Jurkat, Clone E6-1 (cell line): ENCODE measurements around the gene RAB11FIP4.

Source experiments
- DNase-seq: peaks from one replicate; pipeline ENCODE4 v3.0.0-alpha.2; 2011; ENCODE audit warnings: low read depth, low spot score
- H3K4me3 ChIP-seq: 2 replicates; pipeline ENCODE4 v1.5.1; 2011; ENCODE audit warnings: mild to moderate bottlenecking, low read length, control low read depth, moderate library complexity

Gene RAB11FIP4

DNA sequence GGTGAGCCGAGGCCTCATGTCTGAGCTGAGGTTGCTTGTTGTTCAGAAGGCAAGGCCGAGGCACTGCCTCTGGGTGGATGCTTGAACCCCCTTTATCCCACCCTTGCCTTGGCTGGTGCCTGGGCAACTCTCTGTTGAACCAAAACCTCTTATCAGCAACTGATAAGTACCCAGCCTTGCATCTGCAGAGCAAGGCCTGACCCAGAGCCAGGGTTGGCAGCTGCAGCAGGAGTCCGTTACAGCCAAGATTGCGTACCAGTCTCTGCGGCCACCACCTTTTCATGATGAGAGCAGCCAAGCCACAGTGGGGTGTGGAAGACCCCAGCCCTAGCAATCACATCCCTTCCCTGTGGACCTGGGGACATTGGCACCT lies 118.3 kb downstream of the RAB11FIP4 start:
- no peak for DNase-seq
- H3K4me3 ChIP-seq: no peak overlapping the region

DNA sequence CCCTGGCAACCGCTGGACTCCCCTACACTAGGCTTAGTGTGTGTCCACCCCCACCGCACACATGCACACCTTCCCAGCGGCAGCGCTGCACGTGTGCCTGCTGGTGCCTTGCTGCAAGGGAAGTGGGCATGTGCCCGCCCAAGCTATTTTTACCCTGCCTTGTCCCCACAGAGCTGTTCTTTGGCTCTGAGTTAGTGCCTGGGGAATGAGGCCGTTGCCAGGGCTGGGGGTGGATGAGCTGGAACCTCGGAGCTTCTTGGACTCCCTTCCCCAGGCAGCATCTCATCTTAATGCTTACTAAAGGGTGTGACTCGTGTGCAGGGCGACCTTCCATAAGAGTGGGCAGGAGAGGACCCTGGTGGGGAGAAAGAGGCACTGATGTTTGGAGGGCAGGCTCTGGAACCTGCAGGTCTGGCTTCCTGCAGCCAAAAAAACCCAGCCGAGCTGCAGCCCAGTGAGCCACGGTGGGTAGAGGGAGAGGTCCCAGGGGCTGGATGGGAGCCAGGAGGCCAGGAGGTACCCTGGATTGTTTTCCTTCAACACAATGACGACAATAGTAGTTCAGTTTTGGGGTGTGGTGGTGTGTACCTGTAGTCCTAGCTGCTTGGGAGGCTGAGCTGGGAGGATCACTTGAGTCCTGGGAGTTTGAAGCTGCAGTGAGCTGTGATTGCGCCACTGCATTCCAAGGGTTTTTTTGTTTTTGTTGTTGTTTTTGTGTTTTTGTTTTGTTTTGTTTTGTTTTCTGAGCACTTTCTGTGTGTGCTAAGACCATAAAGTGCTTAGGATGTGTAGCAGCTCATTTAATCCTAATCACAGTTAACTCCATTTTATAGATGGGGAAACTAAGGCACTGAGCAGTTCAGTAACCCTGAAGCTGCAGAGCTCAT lies 119.1 kb downstream of the RAB11FIP4 start:
- no peak overlapping the region for H3K4me3 ChIP-seq
- no peak for DNase-seq

DNA sequence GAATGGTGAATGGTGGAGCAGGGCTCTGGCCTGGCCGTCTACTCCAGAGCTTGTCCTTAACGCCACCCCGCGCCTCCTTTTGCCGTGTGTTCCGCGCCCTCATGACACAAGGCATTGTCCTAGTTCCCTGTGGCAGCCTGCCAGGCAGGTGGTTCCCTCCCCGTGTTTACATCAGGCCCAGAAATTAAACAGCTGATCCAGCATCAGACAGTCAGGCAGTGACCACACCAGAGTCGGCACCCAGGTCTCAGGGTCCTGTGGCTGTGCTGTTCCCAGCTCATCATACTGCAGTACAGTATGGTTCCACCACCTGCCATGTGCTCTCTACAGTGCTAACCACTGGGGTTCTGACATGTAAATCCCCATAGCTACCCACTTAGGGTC lies 119.7 kb downstream of the RAB11FIP4 start:
- DNase-seq: no peak

DNA sequence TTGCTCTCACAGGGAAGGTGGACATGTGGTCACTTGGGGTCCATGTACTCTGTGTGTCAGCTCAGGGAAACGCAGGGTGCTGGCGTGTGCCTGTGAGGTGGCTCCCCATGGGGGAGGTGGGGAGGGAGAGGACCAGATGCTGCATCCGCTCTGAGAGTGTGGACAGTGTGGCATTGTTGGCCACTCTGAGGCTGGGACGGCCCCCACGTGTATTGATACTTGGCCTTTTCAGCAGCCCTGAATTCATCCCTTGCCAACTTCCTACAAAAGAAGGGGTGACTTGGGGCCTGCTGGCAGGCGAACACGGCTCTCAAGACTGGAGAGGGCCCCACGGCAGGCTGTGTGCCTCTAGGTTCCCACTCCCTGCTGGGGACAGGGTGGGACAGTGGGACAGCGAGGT lies 120.1 kb downstream of the RAB11FIP4 start:
- no peak overlapping the region for H3K4me3 ChIP-seq
- no peak for DNase-seq

More for the DNA sequence above, 119.7 kb downstream of the RAB11FIP4 start:
- no peak overlapping the region for H3K4me3 ChIP-seq

DNA sequence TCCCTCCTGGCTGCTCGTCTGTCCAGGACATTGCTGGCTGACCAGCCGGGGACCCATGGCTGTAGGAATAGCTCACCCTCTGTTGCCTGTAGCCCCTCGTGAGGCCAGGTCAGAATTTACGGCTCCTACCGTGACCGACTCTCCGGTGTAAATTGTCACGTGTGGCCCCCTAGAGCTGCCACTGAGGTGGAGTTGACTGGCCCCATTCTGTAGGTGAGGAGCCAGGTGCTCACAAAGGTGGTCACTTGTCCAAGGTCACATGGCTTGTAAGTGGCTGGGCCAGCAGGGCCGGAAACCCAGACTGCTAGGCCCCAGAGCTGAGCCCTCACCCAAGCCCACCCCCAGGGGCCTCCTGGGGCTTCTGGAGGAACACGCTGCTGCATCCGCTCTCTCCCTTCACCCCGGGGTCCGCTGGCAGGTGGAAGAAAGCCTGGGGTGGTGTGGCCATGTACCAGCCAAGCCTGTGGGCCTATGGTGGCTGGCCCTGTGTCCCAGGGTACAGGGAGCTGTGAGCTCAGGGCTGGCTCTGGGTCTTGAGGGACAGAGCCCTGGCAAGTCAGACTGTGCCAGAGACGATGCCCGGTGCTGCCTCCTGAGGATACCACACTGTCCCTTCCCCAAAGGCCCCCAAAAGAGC lies 120.7 kb downstream of the RAB11FIP4 start:
- H3K4me3 ChIP-seq: no peak overlapping the region

DNA sequence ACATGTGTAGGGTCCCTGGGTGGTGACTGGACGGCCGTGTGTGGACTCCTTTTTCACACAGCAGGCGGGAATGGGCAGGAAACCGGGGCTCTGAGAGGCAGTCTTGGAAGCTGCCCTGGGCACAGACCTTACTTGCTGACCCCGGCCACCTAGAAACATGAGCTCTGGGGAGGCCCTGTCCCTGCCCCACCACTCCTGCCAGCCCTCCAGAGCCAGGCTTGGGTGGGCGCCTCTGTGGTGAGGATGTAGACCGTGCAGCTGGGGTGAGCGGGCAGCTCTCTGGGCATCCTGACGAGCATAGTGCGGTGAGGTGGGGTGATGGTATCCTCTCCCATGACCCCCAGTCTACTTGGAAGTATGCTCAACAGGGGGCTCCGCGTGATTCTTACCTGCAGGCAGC lies 121.3 kb downstream of the RAB11FIP4 start:
- no peak for DNase-seq
- no peak overlapping the region for H3K4me3 ChIP-seq

More for the DNA sequence above, 120.7 kb downstream of the RAB11FIP4 start:
- no peak for DNase-seq

DNA sequence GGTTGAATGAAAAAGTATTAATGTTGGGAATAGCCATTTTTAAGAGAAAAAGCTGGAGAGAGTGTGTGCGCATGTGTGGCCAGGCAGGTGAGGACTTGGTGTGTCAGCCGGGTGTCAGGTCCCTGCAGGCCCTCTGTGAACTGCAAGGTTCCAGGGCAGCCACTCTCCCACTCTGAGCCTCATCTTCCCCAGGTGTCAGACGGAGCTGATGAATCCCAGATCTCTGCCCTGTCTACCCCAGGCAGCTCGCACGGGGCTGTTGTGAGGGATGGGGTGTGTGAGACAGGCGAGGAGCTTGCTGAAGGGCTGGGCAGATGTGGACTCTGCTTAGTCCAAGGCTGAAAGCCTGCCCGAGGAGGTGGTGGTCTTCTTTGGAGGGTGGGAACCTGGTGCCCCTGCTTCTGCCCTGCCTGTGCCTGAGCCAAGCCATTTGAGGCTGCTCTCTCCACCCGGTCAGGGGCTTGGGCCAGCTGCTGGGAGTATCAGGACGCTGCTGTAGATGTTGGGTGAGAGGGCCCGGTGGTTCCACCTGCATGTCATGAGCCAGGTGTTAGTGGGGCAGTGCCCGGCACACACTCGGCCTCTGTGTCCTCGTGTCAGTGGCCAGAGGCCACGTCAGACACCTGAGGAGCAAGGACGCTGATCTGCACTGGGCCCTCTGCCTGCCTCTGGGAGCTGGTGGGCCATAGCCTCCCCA lies 122.4 kb downstream of the RAB11FIP4 start:
- H3K4me3 ChIP-seq: no peak overlapping the region
- no peak for DNase-seq

DNA sequence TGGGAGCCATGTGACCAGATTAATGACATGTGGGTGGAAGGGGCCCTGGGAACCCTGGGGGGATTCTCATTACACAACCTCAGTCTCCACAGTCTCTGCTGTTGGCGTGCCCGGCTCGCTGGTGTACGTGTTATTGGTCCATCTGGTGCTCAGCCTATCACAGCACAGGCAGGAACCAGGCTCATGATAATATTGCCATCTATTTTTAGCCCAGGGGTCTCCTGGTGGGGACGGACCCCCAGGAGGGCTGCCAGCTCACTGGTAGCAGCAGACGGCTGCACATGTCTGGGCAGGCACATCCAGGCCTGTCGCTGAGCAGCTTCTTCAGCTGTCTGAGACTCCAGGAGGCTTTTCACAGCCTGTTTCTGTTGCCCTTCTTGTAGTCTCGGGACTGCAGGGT lies 123.8 kb downstream of the RAB11FIP4 start:
- no peak for DNase-seq
- H3K4me3 ChIP-seq: no peak overlapping the region

DNA sequence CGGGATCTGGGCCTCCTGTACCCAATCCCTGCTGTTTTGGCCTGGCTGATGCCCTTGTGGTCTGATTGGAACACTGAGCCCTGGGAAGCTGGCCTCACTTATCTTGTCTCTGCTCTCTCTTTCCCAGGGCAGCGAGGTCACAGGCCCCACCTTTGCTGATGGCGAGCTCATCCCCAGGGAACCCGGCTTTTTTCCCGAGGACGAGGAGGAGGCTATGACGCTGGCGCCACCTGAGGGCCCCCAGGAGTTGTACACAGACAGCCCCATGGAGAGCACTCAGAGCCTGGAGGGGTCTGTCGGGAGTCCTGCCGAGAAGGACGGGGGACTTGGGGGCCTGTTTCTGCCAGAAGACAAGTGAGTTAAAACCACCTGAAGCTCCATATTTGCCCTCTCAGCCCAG lies 126.0 kb downstream of the RAB11FIP4 start:
- DNase-seq: no peak
- H3K4me3 ChIP-seq: no peak overlapping the region

DNA sequence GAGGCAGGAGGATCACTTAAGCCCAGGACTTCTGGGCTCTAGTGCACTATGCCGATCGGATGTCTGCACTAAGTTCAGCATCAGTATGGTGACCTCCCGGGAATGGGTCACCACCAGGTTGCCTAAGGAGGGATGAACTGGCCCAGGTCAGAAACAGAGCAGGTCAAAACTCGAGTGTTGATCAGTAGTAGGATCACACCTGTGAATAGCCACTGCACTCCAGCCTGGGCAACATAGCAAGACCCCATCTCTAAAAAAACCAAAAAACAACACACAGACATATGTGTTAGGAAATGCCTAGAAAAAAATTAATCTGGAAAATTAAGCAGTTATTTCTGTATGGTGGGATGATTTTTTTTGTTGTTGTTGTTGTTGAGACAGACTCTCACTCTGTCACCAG lies 127.0 kb downstream of the RAB11FIP4 start:
- H3K4me3 ChIP-seq: no peak overlapping the region
- DNase-seq: no peak

DNA sequence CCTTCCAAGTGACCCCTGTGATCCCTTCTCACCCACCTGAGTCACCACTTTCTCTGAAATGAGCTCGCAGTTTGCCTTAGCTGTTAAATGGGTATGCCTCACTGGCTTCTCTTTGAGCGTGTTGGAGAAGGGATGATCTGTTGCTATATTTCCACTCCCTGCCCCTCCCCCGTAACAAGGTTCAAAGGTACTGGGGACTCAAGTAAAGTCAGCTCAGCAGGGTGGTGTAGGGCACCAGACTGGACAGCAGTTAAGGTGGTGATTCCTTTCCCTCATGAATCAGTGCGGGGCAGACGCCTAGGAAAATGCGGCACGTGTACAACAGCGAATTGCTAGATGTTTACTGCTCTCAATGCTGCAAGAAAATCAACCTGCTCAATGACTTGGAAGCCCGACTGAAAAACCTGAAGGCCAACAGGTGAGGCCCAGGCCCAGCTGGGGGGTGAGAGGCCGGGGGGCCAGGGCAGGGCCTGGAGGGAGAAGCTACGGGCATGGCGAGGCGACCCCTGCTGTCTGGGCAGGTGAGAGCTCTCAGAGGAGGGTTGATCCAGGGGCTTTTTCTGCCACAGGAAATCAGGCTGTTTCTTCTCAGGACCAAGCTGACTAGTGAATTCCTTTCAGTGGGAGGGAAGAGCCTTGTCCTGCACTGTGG lies 130.3 kb downstream of the RAB11FIP4 start:
- H3K4me3 ChIP-seq: no peak overlapping the region
- DNase-seq: no peak

DNA sequence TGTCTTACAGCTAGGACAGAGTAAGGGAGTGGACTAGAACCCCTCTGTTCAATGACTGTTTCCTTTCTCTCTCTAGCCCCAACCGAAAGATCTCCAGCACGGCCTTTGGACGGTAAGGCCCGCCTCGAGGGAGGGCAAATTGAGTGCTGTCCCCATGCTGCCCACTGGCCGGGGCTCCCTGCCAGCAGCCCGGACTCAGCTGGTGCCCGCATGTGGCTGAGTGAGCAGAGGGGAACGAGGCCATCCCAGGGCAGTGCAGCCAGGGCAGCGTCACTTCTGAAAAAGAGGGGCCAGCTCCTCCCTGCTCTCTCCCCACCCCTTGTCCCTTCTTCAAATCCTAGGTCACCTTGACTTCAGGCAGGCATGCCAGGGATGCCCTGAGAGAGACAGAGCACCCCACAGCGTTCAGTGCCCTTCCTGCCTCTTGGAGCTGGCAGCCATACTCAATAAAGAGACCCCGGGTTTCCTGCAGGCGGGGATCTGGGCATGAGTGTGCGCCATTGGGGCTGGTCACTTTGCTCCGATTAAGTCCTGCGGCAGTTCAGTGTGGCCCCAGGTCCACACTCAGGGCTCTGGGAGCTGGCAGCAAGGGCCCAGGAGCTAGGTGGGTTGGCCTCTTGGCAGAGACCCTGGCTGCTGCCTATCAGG lies 130.9 kb downstream of the RAB11FIP4 start:
- no peak overlapping the region for H3K4me3 ChIP-seq
- no peak for DNase-seq

DNA sequence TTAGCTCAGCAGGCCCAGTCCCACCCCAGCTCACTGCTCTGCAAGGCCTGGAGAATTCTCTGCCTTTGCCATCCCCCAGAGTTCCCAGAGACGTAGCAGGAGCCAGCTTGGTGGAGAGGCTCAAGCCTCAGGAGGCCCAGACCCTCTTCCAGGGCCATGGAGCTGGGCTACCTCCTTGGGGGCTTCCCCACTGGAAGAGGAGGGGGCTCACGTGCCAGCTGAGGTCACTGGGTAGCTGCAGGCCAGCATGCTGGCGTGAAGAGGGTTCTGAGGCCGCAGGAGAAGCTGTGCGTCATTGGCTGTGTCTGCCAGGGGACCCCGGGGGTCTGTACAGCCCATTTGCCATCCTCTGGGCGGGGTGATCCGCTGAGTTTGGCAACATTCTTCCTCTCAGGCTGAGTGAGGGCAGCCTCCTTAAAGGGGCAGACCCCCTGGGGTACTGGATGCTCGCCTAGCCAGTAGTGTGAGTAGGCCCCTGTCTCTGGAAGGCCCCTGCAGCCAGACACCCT lies 131.6 kb downstream of the RAB11FIP4 start:
- no peak for DNase-seq
- H3K4me3 ChIP-seq: no peak overlapping the region

DNA sequence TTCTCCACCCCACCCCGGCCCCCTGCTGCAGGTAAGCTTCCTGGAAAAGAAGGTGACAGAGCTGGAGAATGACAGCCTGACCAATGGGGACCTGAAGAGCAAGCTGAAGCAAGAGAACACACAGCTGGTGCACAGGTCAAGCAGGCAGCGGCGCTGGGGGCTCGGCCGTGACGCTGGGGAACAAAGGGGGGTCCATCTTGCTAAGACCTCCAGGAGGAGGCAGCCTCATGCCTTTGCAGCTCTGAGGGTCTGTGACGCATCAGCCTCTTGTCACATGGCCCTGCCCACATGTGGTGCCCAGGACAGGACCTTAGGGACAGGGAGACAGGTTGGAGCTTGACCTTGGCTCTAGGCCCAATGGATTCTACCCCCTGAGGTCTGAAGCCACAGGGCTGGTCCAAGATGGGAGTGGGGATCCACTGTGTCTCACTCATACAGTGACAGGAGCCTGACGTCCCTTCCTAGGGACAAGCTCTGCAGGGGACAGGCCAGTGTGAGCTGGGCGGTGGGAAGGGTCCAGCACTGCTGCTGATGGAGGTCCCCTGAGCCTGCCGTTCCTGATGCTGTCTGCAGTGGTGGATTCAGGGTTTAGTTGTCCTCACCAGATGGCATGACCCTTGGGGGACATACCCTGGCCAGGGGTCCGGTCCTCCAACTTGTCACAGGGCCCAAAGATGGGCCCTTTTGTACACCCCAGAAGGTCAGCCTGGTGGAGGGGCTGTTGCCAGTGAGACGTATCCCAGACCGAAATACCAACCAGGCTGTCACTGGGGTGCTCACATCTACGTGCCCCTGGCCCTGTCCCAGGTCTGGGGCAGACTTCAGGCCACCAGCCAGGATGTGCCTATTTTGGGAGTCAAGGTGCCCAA lies 132.6 kb downstream of the RAB11FIP4 start:
- DNase-seq: no peak
- no peak overlapping the region for H3K4me3 ChIP-seq

DNA sequence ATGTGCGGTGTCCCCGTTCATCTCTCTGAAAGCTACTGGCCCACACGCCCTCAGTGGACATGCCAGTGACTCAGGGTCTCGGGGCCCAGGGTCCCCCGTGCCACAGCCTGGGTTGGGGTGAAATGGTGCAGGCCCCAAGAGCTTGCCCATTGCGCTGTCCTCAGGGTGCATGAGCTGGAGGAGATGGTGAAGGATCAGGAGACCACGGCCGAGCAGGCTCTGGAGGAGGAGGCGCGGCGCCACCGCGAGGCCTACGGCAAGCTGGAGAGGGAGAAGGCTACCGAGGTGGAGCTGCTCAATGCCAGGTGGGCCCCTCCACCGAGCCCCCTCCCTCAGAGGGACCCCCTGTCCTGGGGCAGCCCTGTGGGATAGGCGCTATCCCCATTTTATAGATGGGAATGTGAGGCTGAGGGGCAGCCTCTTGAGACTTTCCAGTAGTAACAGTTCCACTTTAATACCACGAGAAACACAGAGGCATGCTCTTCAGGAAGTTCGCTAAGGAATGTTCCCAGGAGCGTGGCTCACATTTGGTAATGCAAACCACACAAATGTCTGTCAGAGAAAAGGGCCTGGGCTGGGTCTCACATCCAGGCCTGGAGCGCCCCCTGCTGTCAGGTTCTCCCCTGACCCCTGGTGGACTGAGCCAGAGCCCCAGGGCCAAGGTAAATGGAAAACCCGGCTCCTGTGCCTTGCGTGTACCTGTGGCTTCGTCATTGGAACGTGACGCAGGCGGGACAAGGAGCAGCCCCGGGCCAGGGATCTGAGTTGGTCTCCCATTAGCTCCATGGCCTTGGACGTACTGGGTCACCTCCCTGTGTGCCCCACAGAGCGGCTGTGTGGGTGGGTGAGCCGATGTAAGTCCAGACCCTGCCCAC lies 133.7 kb downstream of the RAB11FIP4 start:
- H3K4me3 ChIP-seq: no peak overlapping the region
- peak; percentile 58 for DNase-seq

DNA sequence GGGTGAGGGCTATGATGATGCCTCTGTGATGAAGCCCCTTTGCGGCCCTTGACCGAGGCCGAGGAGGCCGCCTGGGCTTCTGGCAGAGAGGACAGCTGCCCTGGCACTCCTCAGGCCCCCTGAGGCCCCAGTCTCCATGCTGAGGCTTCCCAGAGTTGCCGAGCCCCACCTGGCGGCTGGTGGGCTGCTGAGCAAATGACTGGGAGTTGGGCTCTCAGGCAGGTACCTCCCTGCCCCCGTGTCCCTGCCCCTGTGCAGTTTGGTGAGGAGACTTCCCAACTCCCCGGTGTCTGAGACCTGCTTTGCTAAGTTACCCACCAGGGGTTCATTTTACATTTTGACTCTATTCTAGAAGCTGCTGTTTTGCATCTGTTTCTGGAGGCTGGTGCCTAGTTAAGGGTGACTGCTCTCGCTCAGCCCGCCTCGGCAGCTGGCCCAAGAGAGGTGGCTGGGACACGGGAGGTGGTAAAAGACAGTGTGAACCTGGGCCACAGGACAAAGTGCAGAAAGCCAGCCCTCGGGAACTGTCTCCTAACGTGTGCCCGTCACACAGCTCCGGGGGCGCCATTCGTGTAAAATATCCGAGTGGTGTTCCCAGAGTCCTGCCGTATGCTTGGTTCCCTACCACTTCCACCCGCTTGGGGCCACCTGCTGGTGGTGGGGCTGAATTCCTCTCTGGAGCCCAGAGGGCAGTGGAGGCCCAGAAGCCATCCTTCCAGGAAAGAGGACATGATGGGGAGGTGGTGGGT lies 134.5 kb downstream of the RAB11FIP4 start:
- H3K4me3 ChIP-seq: no peak overlapping the region
- no peak for DNase-seq

DNA sequence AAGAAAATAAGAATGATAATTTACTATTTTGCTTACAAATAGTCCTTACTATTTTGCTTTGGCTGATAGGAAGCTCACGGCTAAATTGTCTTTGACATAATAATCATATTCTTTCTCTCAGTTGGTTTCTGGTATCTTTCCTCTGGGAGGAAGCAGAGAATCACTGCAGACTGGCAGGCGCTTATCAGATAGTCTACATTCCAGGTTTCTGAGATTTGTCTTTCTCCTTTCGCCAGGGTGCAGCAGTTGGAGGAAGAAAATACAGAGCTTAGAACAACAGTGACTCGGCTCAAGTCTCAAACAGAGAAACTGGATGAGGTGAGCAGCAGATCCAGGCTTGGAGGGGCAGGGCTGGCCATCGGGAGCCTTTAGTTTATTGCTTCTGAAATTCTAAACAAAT lies 136.1 kb downstream of the RAB11FIP4 start:
- no peak overlapping the region for H3K4me3 ChIP-seq
- no peak for DNase-seq
